Sigmoid colon (tissue), 7 donors: ENCODE measurements around the gene LAPTM5. TPM values are rescaled to one million over a fixed set of nuclear protein-coding genes. Genes with fewer than 3 reads are reported as not detected.

Experiments used
- DNase-seq: peaks from one replicate; pipeline ENCODE4 v3.0.0-alpha.2; 2019
- H3K27ac ChIP-seq, 4 donors: fragments of 200-600 bp; sonication (generic); one replicate each; pipeline ENCODE4 v1.5.1; 2016 to 2019; ENCODE audit warnings: mild to moderate bottlenecking in 1 of 4
- H3K27me3 ChIP-seq, 3 donors: fragments of 200-600 bp; sonication (generic); one replicate each; pipeline ENCODE4 v1.5.1; 2019; ENCODE audit warnings: mild to moderate bottlenecking in 1 of 3
- H3K36me3 ChIP-seq, 4 donors: fragments of 200-600 bp; sonication (generic); one replicate each; pipeline ENCODE4 v1.5.1; 2016 to 2019
- H3K4me1 ChIP-seq, 4 donors: fragments of 200-600 bp; sonication (generic); one replicate each; pipeline ENCODE4 v1.5.1; 2017 to 2019
- H3K4me3 ChIP-seq, 4 donors: fragments of 200-600 bp; sonication (generic); one replicate each; pipeline ENCODE4 v1.5.1; 2017 to 2019; ENCODE audit warnings: mild to moderate bottlenecking in 2 of 4, moderate library complexity in 1 of 4
- H3K9me3 ChIP-seq, 4 donors: fragments of 200-600 bp in 3 of 4; sonication (generic) in 3 of 4; one replicate each; pipeline versions ENCODE4 v1.5.1 to v1.6.1; 2013 to 2019
- EP300 ChIP-seq, 4 donors: sonication (generic); formaldehyde crosslinking; IDR thresholded peaks; one replicate each; pipeline ENCODE4 v1.6.1; 2017; ENCODE audit warnings: antibody characterized with exemption in 4 of 4
- POLR2A ChIP-seq, 2 donors: fragments of 450-650 bp; IDR thresholded peaks; one replicate each; pipeline ENCODE4 v1.6.1; 2016; ENCODE audit warnings: antibody characterized with exemption in 2 of 2, mild to moderate bottlenecking in 2 of 2, moderate library complexity in 2 of 2
- POLR2AphosphoS5 ChIP-seq, 4 donors: sonication (generic); formaldehyde crosslinking; IDR thresholded peaks; one replicate each; pipeline ENCODE4 v1.6.1; 2017; ENCODE audit warnings: antibody characterized with exemption in 4 of 4
- WGBS, 2 donors: extraction: QIAGEN DNeasy Blood & Tissue Kit; methylation state at CpG; one replicate each; pipeline ENCODE4 v1.1.7; 2013; 5-methylcytosine and 5-hydroxymethylcytosine counted together
- intact Hi-C: fragments of 100-400 bp; cut with DNase I; formaldehyde crosslinking; loops from one replicate; pipeline ENCODE4 v1.15.1; 2023
- polyA plus RNA-seq, 3 donors: library from polyadenylated mRNA; stranded (reverse); fragments of 200-250 nt; gene quantifications; one replicate each; pipeline ENCODE4 v1.2.3, GENCODE V29; 2013
- total RNA-seq, 4 donors: library from RNA; depleted of rRNA; stranded (reverse); fragments of >200 nt; gene quantifications; one replicate each; pipeline ENCODE4 v1.1.0, GENCODE V29; 2016
- TF ChIP-seq, protein P1 (sequence below), 4 experiments: fragments of 450-650 bp in 3 of 4; fragments of 200-600 bp in 1 of 4; IDR thresholded peaks; one replicate each; pipeline ENCODE4 v1.5.1; 2016 to 2019; ENCODE audit warnings: antibody characterized with exemption in 4 of 4, mild to moderate bottlenecking in 3 of 4, moderate library complexity in 2 of 4
- donor health status: healthy with polysubstance abuse.
- donor health status: Bipolar disorder and iron deficiency.
- donor health status: healthy.

The LAPTM5 gene
- total and polyA plus RNA-seq, 7 donors, result 30.2 to 219 (median 47.4) TPM

DNA sequence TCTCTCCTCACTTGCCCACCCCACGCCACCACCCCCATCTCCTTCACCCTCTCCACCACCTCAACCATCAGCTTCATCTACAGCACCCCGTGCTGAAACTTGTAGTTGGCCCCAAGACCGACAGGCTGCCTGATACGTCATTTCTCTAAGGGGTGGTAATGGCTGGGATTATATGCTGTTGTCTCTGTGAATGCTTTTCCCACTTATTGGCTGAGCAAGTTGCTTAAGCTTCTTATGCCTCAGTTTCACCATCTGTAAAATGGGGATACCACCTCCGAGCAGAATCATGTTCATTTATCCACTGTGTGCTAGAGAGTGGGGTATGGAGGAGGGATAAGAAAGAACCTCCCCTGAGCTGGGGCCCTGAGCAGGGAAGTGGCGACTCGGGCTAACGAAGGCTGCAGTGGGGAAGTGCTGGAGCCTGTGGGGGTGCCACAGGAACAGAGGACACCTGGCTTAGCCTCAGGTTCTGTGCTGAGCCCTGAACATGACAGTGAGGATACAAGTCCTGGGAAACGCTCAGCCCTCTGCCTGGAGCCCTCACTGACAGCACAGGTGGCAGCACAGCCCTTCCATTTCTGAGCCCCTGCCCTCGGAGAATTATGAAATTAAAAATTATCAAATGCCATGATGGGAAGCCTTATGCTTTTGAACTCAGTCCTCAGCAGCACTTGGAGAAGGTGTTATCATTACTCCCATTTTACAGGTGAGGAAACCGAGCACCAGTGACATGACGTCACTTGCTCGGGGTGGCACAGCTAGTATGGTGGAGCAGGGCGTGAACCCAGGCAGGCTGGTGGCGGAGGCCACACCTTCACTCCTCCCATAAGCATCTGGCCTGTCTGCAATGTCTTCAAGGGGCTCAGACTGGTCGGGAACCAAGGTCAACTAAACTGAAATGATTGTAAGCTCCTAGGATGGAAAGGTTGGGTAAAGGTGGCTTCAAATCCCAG lies 37.0 kb downstream of the LAPTM5 start:
- no peak for DNase-seq
- Histone ChIP-seq H3K36me3 (peaks cover 0 to 1% (median 0%) of the 10 kb centered on the region in 4 donors), H3K4me1 (peaks cover 0 to 14% (median 9%) of the 10 kb centered on the region in 4 donors), H3K27ac (no peak overlapping the region), H3K9me3 (peaks cover 0 to 1% (median 0%) of the 10 kb centered on the region in 4 donors), H3K4me3 (no peak overlapping the region), H3K27me3 (no peaks in the 10 kb centered on the region)
- 85 to 86% methylated on average over 16 of the region's 16 CpGs for WGBS, 2 donors
- intact Hi-C loops, result no loop called here
- TF ChIP-seq, protein P1, sequence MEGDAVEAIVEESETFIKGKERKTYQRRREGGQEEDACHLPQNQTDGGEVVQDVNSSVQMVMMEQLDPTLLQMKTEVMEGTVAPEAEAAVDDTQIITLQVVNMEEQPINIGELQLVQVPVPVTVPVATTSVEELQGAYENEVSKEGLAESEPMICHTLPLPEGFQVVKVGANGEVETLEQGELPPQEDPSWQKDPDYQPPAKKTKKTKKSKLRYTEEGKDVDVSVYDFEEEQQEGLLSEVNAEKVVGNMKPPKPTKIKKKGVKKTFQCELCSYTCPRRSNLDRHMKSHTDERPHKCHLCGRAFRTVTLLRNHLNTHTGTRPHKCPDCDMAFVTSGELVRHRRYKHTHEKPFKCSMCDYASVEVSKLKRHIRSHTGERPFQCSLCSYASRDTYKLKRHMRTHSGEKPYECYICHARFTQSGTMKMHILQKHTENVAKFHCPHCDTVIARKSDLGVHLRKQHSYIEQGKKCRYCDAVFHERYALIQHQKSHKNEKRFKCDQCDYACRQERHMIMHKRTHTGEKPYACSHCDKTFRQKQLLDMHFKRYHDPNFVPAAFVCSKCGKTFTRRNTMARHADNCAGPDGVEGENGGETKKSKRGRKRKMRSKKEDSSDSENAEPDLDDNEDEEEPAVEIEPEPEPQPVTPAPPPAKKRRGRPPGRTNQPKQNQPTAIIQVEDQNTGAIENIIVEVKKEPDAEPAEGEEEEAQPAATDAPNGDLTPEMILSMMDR (IDR thresholded peaks at IDR 0.05), result no peak
- no peak for TF ChIP-seq EP300 (IDR thresholded peaks at IDR 0.05)
- no peak for TF ChIP-seq POLR2A (IDR thresholded peaks at IDR 0.05)
- TF ChIP-seq POLR2AphosphoS5 (IDR thresholded peaks at IDR 0.05), result no peak

GRCh38 chr1:30719406-30720270 lies 37.9 kb downstream of the LAPTM5 start:
- peaks cover 0 to 5% (median 0%) of the 10 kb centered on the region in 4 donors for H3K9me3 ChIP-seq
- no peaks in the 10 kb centered on the region for H3K36me3 ChIP-seq
- no peaks in the 10 kb centered on the region for H3K27me3 ChIP-seq
- no peak for DNase-seq
- H3K4me1 ChIP-seq, result peaks cover 0 to 14% (median 9%) of the 10 kb centered on the region in 4 donors
- H3K4me3 ChIP-seq, result peak overlapping the region; percentile 29 to 63 (median 50)
- WGBS, 2 donors, result 30 to 38% methylated on average over 21 of the region's 21 CpGs
- intact Hi-C loops, result loop anchor here (1.0 kb wide), 2 partner anchors 60 to 192 kb away; no protein-coding TSS in a partner anchor
- peak overlapping the region; percentile 98 to 99 (median 99) for H3K27ac ChIP-seq
- no peak for TF ChIP-seq POLR2A (IDR thresholded peaks at IDR 0.05)
- TF ChIP-seq, protein P1 (IDR thresholded peaks at IDR 0.05), result peak in 1 of 4 experiments; percentile 17
- TF ChIP-seq POLR2AphosphoS5 (IDR thresholded peaks at IDR 0.05), result no peak
- TF ChIP-seq EP300 (IDR thresholded peaks at IDR 0.05), result no peak

DNA sequence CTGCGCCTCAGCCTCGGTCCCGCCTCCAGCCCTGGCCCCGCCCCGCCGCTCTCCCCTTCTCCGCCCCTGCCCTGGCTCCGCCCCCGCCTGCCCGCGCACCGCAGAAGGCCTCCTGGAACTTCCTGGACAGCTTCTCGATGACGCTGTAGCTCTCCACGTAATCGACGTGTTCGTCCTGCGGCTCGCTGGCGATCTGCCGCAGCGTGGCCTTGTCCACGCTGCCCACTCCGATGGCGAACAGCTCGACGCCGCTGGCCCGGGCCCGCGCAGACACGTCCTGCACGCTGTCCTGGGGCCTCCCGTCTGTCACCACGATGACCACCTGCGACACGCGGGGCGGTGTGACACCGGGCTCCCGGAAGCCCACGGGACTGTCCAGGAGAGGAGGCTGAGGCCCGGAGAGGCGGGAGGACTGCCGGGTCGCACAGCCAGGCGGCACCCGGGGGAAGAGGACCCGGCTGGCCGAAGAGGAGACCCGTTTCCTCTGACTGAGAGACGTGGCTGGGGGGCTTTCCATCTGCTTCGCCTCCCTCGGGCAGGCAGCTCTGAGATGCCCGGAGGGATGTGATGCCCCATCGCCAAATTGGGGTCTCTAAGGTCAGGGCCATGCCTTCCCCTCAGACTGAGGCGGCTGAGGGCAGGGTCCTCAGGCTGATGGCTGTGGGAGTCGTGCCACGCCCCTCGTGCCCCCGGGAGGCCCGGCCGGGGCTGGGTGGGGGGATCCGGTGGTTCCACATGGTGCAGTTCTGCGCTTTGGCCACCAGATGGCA lies 38.8 kb downstream of the LAPTM5 start:
- Histone ChIP-seq H3K9me3 (peaks cover 0 to 5% (median 0%) of the 10 kb centered on the region in 4 donors), H3K4me1 (peaks cover 0 to 14% (median 9%) of the 10 kb centered on the region in 4 donors), H3K27me3 (no peaks in the 10 kb centered on the region), H3K27ac (peak overlapping the region; percentile 98 to 99 (median 99)), H3K4me3 (peak overlapping the region; percentile 29 to 63 (median 50)), H3K36me3 (no peaks in the 10 kb centered on the region)
- peak; percentile 99 for DNase-seq
- 1% methylated on average over 66 of the region's 66 CpGs for WGBS, 2 donors
- intact Hi-C loops, result loop anchor here (1.0 kb wide), 2 partner anchors 60 to 192 kb away; no protein-coding TSS in a partner anchor
- TF ChIP-seq POLR2A (IDR thresholded peaks at IDR 0.05) (peak; percentile 74 to 86), EP300 (IDR thresholded peaks at IDR 0.05) (peak in 1 of 4 donors; percentile 40), POLR2AphosphoS5 (IDR thresholded peaks at IDR 0.05) (peak; percentile 92 to 98 (median 94))
- TF ChIP-seq, protein P1 (IDR thresholded peaks at IDR 0.05), result peak; percentile 99 to 100 (median 99)
